WTC11 (cell line): ENCODE measurements around the gene GZMM.

Source experiments
- HMGA2 ChIP-seq: fragments of 250-450 bp; sonication (Bioruptor Pico); IDR thresholded peaks from 2 replicates; pipeline ENCODE4 v1.4.0; 2021; ENCODE audit warnings: mild to moderate bottlenecking, moderate library complexity
- JUN ChIP-seq: sonication (generic); formaldehyde crosslinking; IDR thresholded peaks from 2 replicates; pipeline ENCODE4 v1.8.0; 2023; ENCODE audit warnings: mild to moderate bottlenecking, missing genetic modification reagents
- NFATC4 ChIP-seq: fragments of 250-450 bp; sonication (Bioruptor Pico); IDR thresholded peaks from 2 replicates; pipeline ENCODE4 v1.9.0; 2021; ENCODE audit warnings: mild to moderate bottlenecking
- OVOL2 ChIP-seq: fragments of 250-450 bp; sonication (Bioruptor Pico); IDR thresholded peaks from 2 replicates; pipeline ENCODE4 v1.9.0; 2021; ENCODE audit warnings: mild to moderate bottlenecking, borderline replicate concordance
- TF ChIP-seq, protein P1 (sequence below): sonication (generic); formaldehyde crosslinking; conservative IDR thresholded peaks from 2 replicates; pipeline ENCODE4 v1.8.1; 2022; ENCODE audit warnings: mild to moderate bottlenecking, missing genetic modification reagents
- TF ChIP-seq, protein P2 (sequence below): fragments of 200-600 bp; IDR thresholded peaks from 2 replicates; pipeline ENCODE4 v1.8.0; 2022; ENCODE audit warnings: antibody characterized with exemption

- TF ChIP-seq HMGA2 (CRISPR knock-in tag) (no peak), NFATC4 (CRISPR knock-in tag) (no peak), JUN (CRISPR knock-in tag) (no peak), OVOL2 (CRISPR knock-in tag) (no peak)
- TF ChIP-seq, protein P1, sequence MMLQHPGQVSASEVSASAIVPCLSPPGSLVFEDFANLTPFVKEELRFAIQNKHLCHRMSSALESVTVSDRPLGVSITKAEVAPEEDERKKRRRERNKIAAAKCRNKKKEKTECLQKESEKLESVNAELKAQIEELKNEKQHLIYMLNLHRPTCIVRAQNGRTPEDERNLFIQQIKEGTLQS (CRISPR knock-in tag), result no peak
- TF ChIP-seq, protein P2, sequence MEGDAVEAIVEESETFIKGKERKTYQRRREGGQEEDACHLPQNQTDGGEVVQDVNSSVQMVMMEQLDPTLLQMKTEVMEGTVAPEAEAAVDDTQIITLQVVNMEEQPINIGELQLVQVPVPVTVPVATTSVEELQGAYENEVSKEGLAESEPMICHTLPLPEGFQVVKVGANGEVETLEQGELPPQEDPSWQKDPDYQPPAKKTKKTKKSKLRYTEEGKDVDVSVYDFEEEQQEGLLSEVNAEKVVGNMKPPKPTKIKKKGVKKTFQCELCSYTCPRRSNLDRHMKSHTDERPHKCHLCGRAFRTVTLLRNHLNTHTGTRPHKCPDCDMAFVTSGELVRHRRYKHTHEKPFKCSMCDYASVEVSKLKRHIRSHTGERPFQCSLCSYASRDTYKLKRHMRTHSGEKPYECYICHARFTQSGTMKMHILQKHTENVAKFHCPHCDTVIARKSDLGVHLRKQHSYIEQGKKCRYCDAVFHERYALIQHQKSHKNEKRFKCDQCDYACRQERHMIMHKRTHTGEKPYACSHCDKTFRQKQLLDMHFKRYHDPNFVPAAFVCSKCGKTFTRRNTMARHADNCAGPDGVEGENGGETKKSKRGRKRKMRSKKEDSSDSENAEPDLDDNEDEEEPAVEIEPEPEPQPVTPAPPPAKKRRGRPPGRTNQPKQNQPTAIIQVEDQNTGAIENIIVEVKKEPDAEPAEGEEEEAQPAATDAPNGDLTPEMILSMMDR, result no peak
Measured at GRCh38 chr19:524062-524674, 19.7 kb upstream of the GZMM start.
